GM19395 (cell line): ENCODE measurements around the gene MICAL3.

Experiments
- ATAC-seq: cut with Tn5 transposase; IDR thresholded peaks from one replicate; pipeline ENCODE4 v1.9.1; 2021; ENCODE audit warnings: mild to moderate bottlenecking, moderate library complexity; ENCODE audit not compliant: unreplicated experiment

MICAL3 gene

GRCh38 chr22:17875631-17876030 lies 148.7 kb downstream of the MICAL3 start:
- no peak for ATAC-seq

GRCh38 chr22:17875156-17875555 lies 149.2 kb downstream of the MICAL3 start:
- no peak for ATAC-seq

GRCh38 chr22:17874231-17874905 lies 150.0 kb downstream of the MICAL3 start:
- ATAC-seq, result no peak

GRCh38 chr22:17873804-17874203 lies 150.6 kb downstream of the MICAL3 start:
- ATAC-seq, result no peak

- ATAC-seq, result no peak
Observed at GRCh38 chr22:17873116-17873515, 151.2 kb downstream of the MICAL3 start.

- no peak for ATAC-seq
Observed at GRCh38 chr22:17872471-17872870, 151.9 kb downstream of the MICAL3 start.

- no peak for ATAC-seq
Observed at GRCh38 chr22:17871726-17872458, 152.5 kb downstream of the MICAL3 start.

- no peak for ATAC-seq
Observed at GRCh38 chr22:17870407-17870806, 154.0 kb downstream of the MICAL3 start.

- no peak for ATAC-seq
Observed at GRCh38 chr22:17869285-17870096, 154.9 kb downstream of the MICAL3 start.

- ATAC-seq, result no peak
Observed at GRCh38 chr22:17868771-17869170, 155.6 kb downstream of the MICAL3 start.

- ATAC-seq, result no peak
Observed at GRCh38 chr22:17867160-17867785, 157.1 kb downstream of the MICAL3 start.

- ATAC-seq, result no peak
Observed at GRCh38 chr22:17866621-17867020, 157.7 kb downstream of the MICAL3 start.

- ATAC-seq, result no peak
Observed at GRCh38 chr22:17866127-17866526, 158.2 kb downstream of the MICAL3 start.

- no peak for ATAC-seq
Observed at GRCh38 chr22:17865183-17866055, 158.9 kb downstream of the MICAL3 start.

- no peak for ATAC-seq
Observed at GRCh38 chr22:17864398-17865182, 159.8 kb downstream of the MICAL3 start.

- no peak for ATAC-seq
Observed at GRCh38 chr22:17862646-17863181, 161.6 kb downstream of the MICAL3 start.

GRCh38 chr22:17861909-17862308 lies 162.5 kb downstream of the MICAL3 start:
- ATAC-seq, result no peak

GRCh38 chr22:17860220-17860965 lies 164.0 kb downstream of the MICAL3 start:
- no peak for ATAC-seq
